ENCODE results near the gene DOC2B. TPM values are rescaled to one million over a fixed set of nuclear protein-coding genes. Genes with fewer than 3 reads are reported as not detected.

DOC2B gene
- total and polyA plus RNA-seq, 2 of the 8 experiments (the other 6 are each of a cell fraction or from before 2014, with no cell fraction given) = 1.3 to 3.3 TPM

DNA sequence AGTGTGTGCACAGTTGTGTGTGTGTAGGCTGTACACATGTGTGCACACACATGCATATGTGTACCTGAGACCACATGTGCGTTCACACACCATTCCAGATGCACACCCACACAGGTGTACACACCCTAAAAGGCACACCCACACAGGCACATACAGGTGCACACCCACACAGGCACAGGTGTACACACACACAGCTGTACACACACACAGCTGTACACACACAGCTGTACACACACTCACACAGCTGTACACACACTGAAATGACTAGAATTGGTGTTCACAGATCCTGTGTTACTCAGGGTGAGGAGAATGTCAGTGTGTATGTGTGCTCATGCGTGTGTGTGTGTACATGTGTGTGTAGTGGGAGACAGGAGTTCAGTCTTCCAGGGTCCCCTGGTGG lies 15.9 kb upstream of the DOC2B start (continued):
- TF ChIP-seq KDM4A (IDR thresholded peaks at IDR 0.05; ENCODE audit: low read depth, low read length, severe bottlenecking) (no peak), SP2 (IDR thresholded peaks at IDR 0.05; ENCODE audit: low read length) (no peak)

All from H1 (cell line).